GDM1 (cell line): Measurements from ENCODE around the gene MCL1.
"Not testable (repeated sequence)": the region's sequence is repeated elsewhere in the genome, so short reads cannot be mapped to it uniquely, and the experiment has no call there.

ENCODE experiments used
- DNase-seq: peaks from one replicate; lab custom pipeline; 2025; lab: John Stamatoyannopoulos, UW

Gene MCL1

DNA sequence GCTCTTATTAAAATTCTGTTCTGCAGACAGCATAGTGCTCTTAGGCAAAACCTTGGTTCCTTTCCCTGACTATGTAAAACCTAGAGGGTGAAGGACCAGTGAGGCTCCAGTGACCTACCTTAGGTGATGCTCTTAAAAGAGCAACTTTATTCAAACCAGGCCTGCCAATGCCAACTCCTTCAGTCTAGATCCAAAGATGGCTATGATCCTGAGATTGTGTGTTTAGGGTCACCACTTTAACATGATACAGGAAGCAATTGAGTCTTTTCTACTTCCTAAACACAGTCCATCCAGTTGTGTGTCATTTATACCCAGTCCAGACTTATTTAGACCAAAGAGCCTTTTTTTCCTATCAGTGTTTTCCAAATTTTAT lies 10.8 kb downstream of the MCL1 start:
- DNase-seq, result no peak

DNA sequence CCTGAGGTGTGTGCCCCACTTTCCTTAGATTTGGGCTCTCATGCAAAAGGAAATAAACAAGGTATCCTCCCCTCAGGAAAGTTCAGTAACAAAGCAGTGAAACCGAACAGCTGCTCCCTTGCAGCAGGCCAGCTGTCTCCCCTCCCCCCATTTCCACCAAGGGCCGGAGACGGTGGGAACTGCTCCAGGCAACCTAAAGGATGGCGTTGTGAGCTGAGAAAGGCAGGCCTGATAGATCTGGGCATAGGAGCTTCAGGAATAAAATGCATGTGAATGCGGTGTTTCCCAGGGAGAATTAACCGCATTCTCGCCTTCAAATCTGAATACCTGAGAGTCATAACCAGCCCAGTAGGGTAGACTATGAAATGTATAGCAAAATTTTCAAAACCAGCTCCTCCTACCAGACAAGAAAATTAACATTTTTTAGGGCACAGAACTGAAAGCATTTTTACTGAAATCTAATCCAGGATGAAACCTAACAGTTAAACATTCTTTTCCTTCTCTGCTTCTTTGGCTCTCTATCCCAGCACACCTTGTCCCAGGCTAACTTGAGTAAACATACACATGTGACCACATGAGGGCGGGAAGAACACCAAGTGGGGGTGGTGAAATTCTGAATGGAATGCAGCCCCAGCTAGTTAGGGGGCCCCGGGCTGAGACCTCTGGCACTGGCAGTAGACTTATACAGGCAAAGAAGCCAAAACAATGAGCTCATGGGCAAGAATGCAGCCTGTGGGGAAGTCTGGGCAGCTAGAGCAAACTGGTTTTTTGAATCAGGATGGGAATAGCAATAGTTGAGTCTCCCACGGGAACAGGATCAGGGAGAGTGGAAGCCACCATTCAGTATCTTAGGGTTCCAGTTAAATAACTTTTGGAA lies 11.5 kb downstream of the MCL1 start:
- no peak for DNase-seq

DNA sequence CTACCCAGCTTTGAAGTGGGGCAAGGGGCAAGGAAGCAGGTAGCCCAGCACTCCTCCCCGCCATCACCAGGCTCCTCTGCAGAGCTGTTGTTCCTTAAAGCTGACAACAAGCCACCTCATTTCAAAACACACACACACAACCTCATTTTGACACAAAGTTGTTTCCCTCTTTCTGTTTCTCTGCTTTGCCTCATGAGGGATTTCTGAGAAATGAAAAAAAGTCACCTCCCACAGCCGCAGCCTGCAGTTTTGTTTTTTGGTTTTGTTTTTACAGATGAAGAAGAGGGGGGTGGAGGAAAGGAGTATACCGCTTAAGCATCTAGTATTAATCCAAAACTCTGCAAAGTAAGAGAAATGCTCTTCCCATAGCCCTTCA lies 12.1 kb downstream of the MCL1 start:
- DNase-seq, result no peak

DNA sequence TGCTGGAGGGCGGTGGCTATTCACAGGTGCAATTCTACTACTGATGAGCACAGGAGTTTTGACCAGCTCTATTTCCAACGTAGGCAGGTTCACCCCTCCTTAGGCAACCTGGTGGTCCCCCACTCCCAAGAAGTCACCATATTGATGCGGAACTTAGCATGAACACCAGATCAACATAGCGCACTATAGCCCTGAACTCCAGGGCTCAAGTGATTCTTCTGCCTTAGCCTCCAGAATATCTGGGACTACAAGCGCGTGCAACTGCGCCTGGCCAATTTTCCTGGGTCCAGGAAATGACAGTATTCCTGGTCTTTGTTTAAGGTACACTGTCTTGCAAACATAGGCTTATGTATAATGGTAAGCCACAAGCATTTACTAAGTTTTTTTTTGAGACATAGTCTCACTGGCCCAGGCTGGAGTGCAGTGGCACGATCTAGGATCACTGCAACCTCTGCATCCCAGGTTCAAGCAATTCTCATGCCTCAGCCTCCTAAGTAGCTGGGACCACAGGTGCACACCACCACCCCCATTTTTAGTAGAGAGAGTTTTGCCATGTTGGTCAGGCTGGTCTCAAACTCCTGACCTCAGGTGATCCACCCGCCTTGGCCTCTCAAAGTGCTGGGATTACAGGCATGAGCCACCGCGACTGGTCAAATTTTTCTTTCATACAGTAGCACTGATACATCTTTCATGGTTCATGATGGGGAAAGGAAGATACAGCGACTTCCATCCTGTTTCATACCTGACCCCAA lies 12.6 kb downstream of the MCL1 start:
- no peak for DNase-seq

DNA sequence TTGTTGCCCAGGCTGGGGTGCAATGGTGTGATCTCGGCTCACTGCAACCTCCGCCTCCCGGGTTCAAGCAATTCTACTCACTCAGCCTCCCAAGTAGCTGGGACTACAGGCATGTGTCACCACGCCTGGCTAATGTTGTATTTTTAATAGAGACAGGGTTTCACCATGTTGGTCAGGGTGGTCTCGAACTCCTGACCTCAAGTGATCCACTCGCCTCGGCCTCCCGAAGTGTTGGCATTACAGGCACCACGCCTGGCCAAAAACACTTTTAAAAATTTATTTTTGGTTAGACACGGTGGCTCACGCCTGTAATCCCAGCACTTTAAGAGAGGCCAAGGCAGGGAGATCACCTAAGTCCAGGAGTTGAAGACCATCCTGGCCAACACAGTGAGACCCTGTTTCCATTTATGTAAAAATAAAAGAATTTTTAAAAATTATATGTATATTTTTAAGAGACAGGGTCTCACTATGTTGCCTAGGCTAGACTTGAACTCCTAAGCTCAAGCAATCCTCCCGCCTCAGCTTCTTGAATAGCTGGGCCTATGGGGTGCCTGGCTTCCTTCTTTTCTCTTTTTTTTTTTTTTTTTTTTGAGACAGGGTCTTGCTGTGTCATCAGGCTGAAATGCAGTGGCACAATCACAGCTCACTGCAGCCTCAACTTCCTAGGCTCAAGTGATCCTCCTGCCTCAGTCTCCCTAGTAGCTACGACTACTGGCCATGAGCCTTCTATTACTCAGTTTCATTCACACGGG lies 14.0 kb downstream of the MCL1 start:
- DNase-seq, result not testable (repeated sequence)

DNA sequence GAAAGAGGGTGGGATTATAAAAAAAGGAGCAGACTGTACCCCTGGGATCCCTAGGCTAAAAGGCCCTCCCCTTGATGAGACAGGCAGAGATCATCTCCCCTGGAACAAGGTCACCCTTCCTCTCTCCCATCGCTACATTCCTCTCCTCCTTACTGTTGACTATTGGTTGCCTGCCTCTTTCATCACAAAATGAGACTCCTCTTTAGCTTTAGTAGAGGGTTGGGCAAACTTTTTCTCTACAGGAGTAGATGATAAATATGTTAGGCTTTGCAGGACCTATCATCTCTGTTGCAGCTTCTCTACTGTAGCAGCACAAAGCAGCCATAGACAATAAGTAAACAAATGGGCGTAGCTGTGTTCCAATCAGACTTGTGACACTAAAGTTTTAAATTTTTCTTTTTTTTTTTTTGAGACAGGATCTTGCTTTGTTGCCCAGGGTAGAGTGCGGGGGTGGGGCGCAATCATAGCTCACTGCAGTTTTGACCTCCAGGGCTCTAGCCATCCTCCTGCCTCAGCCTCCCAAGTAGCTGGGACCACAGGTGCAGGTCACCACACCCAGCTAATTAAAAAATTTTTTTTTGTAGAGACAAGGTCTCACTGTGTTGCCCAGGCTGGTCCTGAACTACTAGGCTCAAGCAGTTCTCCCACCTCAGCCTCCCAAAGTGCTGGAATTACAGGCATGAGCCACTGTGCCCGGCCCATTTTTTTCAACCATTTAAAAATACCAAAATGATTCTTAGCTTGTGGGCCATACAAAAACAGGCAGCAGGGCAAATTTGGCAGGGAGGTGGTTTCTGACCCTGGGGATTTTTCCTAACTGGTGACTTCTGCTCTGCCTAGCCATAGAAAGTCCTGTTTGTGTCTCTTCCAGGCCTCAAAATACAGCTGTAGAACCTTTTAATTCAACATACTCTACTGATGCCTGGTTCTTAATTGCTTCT lies 15.1 kb downstream of the MCL1 start:
- DNase-seq, result no peak

DNA sequence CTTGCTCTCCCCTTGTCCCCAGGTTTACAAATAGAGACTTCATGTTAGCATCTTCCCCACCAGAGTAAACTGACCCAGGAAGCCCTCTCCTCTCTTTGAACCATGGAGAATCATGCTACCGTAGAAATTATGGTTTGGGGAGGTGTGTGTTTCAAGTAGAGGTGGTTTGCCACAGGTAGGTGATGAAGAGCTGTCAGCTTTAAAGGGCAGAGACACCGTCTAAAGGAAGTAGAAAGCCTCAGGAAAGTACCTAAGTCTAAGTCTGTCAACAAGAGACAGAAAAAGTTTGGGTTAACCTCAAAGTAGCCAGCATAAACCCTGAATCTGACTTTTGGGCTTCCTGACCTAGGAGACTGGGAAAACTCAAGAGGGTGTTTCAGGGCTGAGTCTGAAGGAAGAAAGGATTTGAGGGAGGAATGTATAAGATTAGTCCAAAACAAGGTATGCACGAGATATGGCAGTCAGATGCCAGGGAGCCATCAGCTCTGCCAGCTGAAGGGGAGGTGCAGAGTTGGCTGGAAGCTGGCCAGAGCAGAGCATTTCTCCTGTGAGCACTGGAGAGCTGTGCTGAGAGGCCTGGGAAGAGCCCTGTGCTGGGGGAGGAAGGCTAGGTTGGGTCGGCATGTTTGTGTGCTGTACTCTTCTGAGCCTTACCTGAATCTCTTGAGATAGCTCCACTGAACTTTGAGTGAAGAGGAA lies 15.9 kb downstream of the MCL1 start:
- no peak for DNase-seq

DNA sequence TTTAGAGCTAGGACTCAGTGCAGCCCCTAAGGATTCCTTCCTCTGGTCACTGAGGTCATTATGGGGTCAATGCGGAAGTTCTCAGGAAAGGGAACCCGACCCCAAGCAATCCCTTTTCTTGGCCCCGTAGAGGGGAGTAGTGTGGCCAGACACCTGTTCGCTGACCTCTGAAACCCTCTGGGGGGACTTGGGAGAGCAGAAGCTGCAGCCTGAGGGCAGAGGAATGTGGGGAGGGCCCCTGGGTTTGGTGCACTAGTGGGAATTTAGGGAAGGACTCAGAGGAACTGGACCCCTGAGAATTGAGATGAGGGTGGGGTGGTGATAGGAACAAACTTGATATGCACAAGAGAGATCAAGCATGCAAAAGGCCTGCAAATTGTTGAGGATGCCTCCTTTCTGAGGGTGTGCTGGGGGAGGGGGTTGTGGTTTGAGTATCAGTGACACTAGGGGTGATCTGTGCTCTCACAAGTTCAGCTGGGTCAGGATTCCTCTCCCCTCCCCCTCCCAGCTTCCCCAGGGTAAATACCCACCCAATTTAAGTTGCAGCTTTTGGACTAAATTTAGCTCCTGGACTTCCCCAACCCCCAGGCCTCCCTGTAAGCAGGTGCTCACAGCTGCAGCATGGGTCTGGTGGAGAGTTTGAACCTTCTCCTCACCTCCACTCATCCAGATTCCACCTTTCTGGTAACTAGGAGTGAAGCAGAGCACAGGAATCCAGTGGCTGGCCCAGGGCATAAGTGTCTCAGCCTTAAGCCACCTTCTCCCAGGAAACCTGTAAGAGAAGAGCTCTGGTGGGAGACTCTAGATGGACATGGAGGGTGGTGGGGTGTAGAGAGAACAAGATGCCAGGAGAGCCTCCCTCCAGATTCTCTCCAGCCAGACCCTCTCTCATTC lies 16.7 kb downstream of the MCL1 start:
- DNase-seq, result no peak

DNA sequence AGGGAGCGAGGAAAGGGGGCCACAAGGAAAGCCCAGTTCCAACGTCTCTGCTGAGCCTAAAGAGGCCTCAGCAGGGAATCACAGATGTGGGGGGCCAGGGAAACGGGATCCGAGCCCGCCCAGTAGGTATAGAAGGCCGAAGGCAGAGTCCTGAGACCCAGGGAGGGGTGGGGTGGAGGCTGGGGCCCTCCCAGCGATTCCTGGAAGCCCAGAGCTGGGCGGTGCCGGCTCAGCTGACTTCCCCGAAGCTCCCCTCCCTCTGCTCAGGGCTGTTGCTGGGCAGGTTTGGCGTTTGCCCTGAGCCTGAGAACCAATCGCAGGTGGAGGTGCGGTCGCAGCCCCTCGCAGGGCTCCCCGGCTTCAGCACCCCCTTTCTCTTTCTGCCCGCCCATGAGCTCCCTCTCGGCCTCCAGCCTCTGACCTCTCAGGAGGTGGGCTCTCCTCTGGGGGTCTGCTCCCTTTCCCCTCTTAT lies 17.4 kb downstream of the MCL1 start:
- peak; percentile 70 for DNase-seq

DNA sequence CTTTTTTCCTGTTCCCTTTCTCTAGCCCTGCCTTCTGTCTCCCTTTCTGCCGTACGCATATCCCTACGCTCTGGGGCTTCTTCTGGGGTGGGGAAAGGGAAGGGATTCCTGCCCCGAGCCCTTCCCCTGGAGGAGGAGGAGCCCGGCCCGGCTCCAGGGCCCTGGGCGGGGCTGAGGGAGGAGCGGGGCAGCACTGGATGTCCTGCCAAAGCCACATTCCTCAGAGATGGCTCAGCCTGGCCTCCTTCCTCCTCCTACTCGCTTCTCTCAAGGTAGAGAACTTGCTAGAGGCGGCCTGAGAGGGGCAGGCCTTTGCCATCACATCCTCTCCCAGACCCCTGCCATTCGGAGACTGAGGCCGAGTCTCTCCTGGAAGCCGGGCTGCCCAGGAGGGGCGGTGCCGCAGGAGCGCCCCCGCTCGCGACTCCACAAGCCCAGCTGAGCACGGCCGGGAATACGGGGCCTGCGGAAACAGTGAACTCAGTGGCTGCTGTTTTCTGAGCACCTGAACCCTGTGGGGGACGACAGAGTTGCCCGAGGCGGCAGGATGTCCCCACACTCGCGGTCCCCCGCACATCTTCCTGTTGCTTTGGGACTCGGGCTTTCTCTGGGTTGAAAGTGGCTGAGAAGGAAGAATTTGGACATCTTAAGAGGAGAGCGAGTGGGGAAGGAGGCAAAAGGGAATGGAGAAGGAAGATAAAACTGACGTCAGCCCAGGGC lies 18.0 kb downstream of the MCL1 start:
- DNase-seq, result peak; percentile 84

DNA sequence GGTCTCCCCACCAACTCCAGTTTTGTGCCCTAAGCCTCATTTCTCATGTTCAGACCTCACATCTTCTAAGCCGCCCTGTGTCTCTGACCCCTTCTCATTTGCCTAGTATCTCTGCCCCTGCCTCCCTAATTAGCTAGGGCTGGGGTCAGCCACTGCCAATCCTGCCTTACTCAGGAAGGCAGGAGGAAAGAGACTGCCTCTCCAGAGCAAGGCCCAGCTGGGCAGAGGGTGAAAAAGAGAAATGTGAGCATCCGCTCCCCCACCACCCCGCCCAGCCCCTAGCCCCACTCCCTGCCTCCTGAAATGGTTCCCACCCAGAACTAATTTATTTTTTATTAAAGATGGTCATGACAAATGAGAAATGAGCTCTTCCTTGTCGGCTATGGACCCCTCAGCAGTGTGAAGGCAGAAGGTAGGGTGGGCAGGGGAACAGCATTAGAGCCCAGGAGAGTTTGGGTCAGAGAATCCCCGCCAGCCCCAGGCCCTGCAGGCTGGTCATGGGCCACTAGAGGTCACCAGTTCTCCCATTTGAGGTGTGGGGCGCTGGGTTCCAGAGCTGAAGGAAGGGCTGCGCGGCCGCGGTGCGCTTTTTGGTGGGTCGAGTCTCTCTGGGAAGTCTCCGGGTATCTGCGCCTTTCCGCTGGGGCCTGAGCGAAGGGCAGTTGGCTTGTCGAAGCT lies 18.7 kb downstream of the MCL1 start:
- peak; percentile 84 for DNase-seq

DNA sequence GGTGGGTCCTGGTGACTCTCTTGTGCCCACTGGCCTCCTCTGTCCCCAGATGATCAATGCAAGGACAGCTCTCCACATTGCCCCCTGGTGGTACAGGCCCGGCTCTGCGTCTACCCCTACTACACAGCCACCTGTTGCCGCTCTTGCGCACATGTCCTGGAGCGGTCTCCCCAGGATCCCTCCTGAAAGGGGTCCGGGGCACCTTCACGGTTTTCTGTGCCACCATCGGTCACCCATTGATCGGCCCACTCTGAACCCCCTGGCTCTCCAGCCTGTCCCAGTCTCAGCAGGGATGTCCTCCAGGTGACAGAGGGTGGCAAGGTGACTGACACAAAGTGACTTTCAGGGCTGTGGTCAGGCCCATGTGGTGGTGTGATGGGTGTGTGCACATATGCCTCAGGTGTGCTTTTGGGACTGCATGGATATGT lies 19.4 kb downstream of the MCL1 start:
- DNase-seq, result peak; percentile 44

DNA sequence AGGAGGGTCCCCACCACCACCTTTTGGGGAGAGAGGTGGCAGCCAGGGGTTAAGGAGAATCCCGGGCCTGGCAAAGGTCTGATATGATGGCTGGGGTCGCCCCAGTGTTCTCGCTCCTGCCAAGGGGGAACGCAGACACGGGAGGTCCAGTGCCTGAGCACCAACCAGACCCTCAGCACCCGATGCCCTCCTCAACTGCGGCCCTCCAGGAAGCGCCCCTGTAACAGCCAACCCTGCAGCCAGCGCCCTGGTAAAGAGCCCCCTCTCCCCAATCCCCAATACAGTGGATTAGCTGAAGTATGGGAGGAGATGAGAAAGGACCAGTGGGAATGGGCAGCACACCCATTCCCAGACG lies 19.8 kb downstream of the MCL1 start:
- no peak for DNase-seq

DNA sequence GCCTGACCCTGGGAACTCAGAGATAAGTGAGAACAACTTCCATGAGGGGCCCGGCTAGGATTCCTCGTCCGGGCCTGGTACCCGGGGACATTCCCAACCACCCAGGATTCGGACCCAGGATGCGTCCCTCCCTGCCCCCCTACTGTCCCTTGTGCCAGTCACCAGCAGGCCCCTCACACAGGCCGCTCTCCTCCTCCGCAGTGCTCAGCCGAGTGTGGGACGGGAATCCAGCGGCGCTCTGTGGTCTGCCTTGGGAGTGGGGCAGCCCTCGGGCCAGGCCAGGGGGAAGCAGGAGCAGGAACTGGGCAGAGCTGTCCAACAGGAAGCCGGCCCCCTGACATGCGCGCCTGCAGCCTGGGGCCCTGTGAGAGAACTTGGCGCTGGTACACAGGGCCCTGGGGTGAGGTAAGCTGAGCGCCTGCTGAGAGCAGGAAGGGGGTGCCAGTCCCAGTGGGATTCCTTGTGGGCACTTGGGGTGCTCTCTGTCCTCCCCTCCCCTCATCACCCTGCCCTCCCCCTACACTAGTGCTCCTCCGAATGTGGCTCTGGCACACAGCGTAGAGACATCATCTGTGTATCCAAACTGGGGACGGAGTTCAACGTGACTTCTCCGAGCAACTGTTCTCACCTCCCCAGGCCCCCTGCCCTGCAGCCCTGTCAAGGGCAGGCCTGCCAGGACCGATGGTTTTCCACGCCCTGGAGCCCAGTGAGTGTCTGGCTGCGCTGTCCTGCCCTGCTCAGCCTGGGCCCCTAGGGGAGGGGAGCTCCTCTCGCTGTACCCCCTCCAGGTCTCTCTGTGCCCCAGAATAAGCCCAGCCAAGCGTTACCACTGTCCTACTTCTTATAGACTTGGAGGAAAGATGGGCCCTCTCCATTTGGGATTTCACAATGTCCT lies 20.4 kb downstream of the MCL1 start:
- no peak for DNase-seq

DNA sequence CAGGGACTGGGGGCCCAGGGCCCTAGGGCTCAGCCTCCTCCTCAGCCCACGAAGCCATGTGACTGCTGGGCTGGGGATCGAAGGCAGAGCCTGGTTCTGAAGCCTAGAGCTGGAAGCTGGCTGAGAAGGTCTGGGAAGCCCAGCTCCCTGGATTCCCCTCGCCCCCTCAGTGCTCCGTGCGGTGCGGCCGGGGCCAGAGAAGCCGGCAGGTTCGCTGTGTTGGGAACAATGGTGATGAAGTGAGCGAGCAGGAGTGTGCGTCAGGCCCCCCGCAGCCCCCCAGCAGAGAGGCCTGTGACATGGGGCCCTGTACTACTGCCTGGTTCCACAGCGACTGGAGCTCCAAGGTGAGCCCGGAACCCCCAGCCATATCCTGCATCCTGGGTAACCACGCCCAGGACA lies 21.1 kb downstream of the MCL1 start:
- DNase-seq, result no peak

DNA sequence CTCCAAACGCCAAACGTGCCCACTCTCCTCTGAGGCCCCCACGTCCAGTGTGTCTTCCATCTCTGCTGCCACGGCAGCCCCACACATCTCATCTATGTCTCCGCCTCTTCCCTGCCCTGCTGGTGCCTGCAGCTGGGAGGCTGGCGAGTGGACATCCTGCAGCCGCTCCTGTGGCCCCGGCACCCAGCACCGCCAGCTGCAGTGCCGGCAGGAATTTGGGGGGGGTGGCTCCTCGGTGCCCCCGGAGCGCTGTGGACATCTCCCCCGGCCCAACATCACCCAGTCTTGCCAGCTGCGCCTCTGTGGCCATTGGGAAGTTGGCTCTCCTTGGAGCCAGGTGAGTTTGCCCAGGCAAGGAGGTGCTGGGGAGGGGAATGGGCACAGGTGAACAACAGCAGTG lies 21.6 kb downstream of the MCL1 start:
- DNase-seq, result no peak

DNA sequence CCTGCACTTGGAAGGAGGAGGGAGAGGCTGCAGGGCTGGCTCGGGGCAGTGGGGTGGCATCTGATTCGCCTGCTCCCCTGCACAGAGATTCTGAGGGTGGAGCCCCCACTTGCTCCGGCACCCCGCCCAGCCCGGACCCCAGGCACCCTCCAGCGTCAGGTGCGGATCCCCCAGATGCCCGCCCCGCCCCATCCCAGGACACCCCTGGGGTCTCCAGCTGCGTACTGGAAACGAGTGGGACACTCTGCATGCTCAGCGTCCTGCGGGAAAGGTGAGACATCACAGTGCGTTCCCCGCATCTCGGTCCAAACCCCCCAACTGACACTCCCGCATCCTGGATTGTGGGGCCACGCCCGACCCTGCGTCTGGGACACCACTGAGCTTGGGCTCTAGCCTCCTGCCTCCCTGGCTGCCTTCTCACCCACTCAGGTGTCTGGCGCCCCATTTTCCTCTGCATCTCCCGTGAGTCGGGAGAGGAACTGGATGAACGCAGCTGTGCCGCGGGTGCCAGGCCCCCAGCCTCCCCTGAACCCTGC lies 22.3 kb downstream of the MCL1 start:
- DNase-seq, result no peak
